GM21367 (cell line): ENCODE data around the gene TMEM94.
"Not testable (repeated sequence)": the region's sequence is repeated elsewhere in the genome, so short reads cannot be mapped to it uniquely, and the experiment has no call there.

Source experiments
- ATAC-seq: cut with Tn5 transposase; IDR thresholded peaks from one replicate; pipeline ENCODE4 v1.9.1; 2021; ENCODE audit not compliant: unreplicated experiment

The TMEM94 gene

GRCh38 chr17:75445296-75445695 lies 11.1 kb upstream of the TMEM94 start:
- ATAC-seq, result no peak

- not testable (repeated sequence) for ATAC-seq
Measured at GRCh38 chr17:75445896-75446295, 10.5 kb upstream of the TMEM94 start.

GRCh38 chr17:75447951-75448856 lies 8.2 kb upstream of the TMEM94 start:
- ATAC-seq, result no peak

GRCh38 chr17:75450270-75450669 lies 6.2 kb upstream of the TMEM94 start:
- ATAC-seq, result no peak

GRCh38 chr17:75454193-75454592 lies 2.2 kb upstream of the TMEM94 start:
- ATAC-seq, result no peak

GRCh38 chr17:75454672-75455071 lies 1.8 kb upstream of the TMEM94 start:
- not testable (repeated sequence) for ATAC-seq

GRCh38 chr17:75456039-75456416 lies 407 bp upstream of the TMEM94 start:
- ATAC-seq, result no peak

- no peak for ATAC-seq
Measured at GRCh38 chr17:75457047-75457654, 716 bp downstream of the TMEM94 start.

GRCh38 chr17:75459246-75459589 lies 2.8 kb downstream of the TMEM94 start:
- ATAC-seq, result no peak

- ATAC-seq, result no peak
Measured at GRCh38 chr17:75459590-75460267, 3.3 kb downstream of the TMEM94 start.

- no peak for ATAC-seq
Measured at GRCh38 chr17:75460295-75460694, 3.9 kb downstream of the TMEM94 start.

- no peak for ATAC-seq
Measured at GRCh38 chr17:75463603-75464002, 7.2 kb downstream of the TMEM94 start.

GRCh38 chr17:75465039-75465438 lies 8.6 kb downstream of the TMEM94 start:
- no peak for ATAC-seq

GRCh38 chr17:75468291-75468754 lies 11.9 kb downstream of the TMEM94 start:
- no peak for ATAC-seq

- ATAC-seq, result no peak
Measured at GRCh38 chr17:75468779-75469373, 12.4 kb downstream of the TMEM94 start.

- ATAC-seq, result no peak
Measured at GRCh38 chr17:75471207-75471606, 14.8 kb downstream of the TMEM94 start.

GRCh38 chr17:75472119-75472518 lies 15.7 kb downstream of the TMEM94 start:
- ATAC-seq, result no peak

- ATAC-seq, result no peak
Measured at GRCh38 chr17:75473246-75473645, 16.8 kb downstream of the TMEM94 start.

GRCh38 chr17:75474736-75475135 lies 18.3 kb downstream of the TMEM94 start:
- ATAC-seq, result no peak

- ATAC-seq, result no peak
Measured at GRCh38 chr17:75475144-75475835, 18.9 kb downstream of the TMEM94 start.

GRCh38 chr17:75475851-75476250 lies 19.4 kb downstream of the TMEM94 start:
- ATAC-seq, result no peak
